ENCODE measurements around the gene ARFRP1. TPM values are rescaled to one million over a fixed set of nuclear protein-coding genes. Genes with fewer than 3 reads are reported as not detected.

The ARFRP1 gene
- total and polyA plus RNA-seq, 2 of the 13 experiments (the other 11 are each of a cell fraction or from before 2014, with no cell fraction given), result 32.0 to 51.1 TPM

GRCh38 chr20:63657937-63658748, 49.6 kb downstream of the ARFRP1 start, which contains the start of gene RTEL1 (continued):
- TF ChIP-seq ZNF510 (CRISPR knock-in tag; IDR thresholded peaks at IDR 0.05; ENCODE audit: low read depth), result peak; percentile 86
- TF ChIP-seq ZSCAN25 (CRISPR knock-in tag; IDR thresholded peaks at IDR 0.05), result peak; percentile 93
- TF ChIP-seq, protein P1, sequence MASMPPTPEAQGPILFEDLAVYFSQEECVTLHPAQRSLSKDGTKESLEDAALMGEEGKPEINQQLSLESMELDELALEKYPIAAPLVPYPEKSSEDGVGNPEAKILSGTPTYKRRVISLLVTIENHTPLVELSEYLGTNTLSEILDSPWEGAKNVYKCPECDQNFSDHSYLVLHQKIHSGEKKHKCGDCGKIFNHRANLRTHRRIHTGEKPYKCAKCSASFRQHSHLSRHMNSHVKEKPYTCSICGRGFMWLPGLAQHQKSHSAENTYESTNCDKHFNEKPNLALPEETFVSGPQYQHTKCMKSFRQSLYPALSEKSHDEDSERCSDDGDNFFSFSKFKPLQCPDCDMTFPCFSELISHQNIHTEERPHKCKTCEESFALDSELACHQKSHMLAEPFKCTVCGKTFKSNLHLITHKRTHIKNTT (CRISPR knock-in tag; IDR thresholded peaks at IDR 0.05), result peak; percentile 99
- no peak for TF ChIP-seq PLRG1 (conservative IDR thresholded peaks at IDR 0.05)
- peak; percentile 75; the same call in 1 of the 2 replicates for TF ChIP-seq SIX1 (CRISPR knock-in tag; IDR thresholded peaks at IDR 0.05; ENCODE audit: borderline replicate concordance)
- TF ChIP-seq NFIB (CRISPR knock-in tag; IDR thresholded peaks at IDR 0.05; ENCODE audit: borderline replicate concordance), result no peak
- TF ChIP-seq, protein P2, sequence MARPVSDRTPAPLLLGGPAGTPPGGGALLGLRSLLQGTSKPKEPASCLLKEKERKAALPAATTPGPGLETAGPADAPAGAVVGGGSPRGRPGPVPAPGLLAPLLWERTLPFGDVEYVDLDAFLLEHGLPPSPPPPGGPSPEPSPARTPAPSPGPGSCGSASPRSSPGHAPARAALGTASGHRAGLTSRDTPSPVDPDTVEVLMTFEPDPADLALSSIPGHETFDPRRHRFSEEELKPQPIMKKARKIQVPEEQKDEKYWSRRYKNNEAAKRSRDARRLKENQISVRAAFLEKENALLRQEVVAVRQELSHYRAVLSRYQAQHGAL (CRISPR knock-in tag; IDR thresholded peaks at IDR 0.05; ENCODE audit: not compliant biosample characterization), result peak; percentile 99
- peak; percentile 94 for TF ChIP-seq RBFOX2 (IDR thresholded peaks at IDR 0.05; ENCODE audit: low read depth, low read length)
- peak; percentile 89 for TF ChIP-seq ZNF777 (CRISPR knock-in tag; IDR thresholded peaks at IDR 0.05)
- TF ChIP-seq ZNF180 (CRISPR knock-in tag; IDR thresholded peaks at IDR 0.05; ENCODE audit: borderline replicate concordance, low read depth), result peak; percentile 96
- no peak for TF ChIP-seq KDM6A (CRISPR knock-in tag; IDR thresholded peaks at IDR 0.05; ENCODE audit: low read depth)
- TF ChIP-seq, protein P3, sequence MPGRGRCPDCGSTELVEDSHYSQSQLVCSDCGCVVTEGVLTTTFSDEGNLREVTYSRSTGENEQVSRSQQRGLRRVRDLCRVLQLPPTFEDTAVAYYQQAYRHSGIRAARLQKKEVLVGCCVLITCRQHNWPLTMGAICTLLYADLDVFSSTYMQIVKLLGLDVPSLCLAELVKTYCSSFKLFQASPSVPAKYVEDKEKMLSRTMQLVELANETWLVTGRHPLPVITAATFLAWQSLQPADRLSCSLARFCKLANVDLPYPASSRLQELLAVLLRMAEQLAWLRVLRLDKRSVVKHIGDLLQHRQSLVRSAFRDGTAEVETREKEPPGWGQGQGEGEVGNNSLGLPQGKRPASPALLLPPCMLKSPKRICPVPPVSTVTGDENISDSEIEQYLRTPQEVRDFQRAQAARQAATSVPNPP (CRISPR knock-in tag; IDR thresholded peaks at IDR 0.05), result peak; percentile 94
- TF ChIP-seq ZNF614 (CRISPR knock-in tag; IDR thresholded peaks at IDR 0.05; ENCODE audit: borderline replicate concordance), result peak; percentile 97; the same call in 1 of the 2 replicates
- peak; percentile 96 for TF ChIP-seq ZNF557 (CRISPR knock-in tag; IDR thresholded peaks at IDR 0.05)
- TF ChIP-seq SIX4 (CRISPR knock-in tag; IDR thresholded peaks at IDR 0.05), result peak; percentile 66; the same call in 1 of the 2 replicates
- peak; percentile 91 for TF ChIP-seq UBTF (CRISPR knock-in tag; IDR thresholded peaks at IDR 0.05)
- no peak for TF ChIP-seq PCBP2 (optimal IDR thresholded peaks at IDR 0.05; ENCODE audit: low read depth, low read length, poor library complexity, severe bottlenecking)
- no peak for TF ChIP-seq MAFF (IDR thresholded peaks at IDR 0.05; ENCODE audit: low read depth, low read length)
- peak; percentile 89 for TF ChIP-seq PHF5A (CRISPR knock-in tag; IDR thresholded peaks at IDR 0.05; ENCODE audit: low read depth, unreplicated experiment)
- peak; percentile 95 for TF ChIP-seq ZNF383 (CRISPR knock-in tag; IDR thresholded peaks at IDR 0.05; ENCODE audit: borderline replicate concordance)
- no peak for TF ChIP-seq IRF1 (CRISPR knock-in tag; IDR thresholded peaks at IDR 0.05; ENCODE audit: low read depth)
- TF ChIP-seq ZNF530 (CRISPR knock-in tag; IDR thresholded peaks at IDR 0.05; ENCODE audit: low read depth), result peak; percentile 42
- no peak; the same call in 1 of the 2 replicates for TF ChIP-seq ZNF619 (CRISPR knock-in tag; IDR thresholded peaks at IDR 0.05)
